Nephron (organoid): ENCODE data around the gene SATB2.

Source experiments
- H3K27ac Mint-ChIP-seq, 3 experiments: 2 replicates each; pipeline ENCODE4 v1.8.0; 2020; ENCODE audit warnings: mixed read lengths in 3 of 3, mild to moderate bottlenecking in 2 of 3, moderate library complexity in 1 of 3
- H3K27me3 Mint-ChIP-seq: 2 replicates; pipeline ENCODE4 v1.8.0; 2021; ENCODE audit warnings: low read depth, mild to moderate bottlenecking, moderate library complexity, mixed read lengths
- H3K36me3 Mint-ChIP-seq: 2 replicates; pipeline ENCODE4 v1.8.0; 2020; ENCODE audit warnings: low read depth, mixed read lengths
- H3K4me1 Mint-ChIP-seq: 2 replicates; pipeline ENCODE4 v1.8.0; 2020; ENCODE audit warnings: mixed read lengths
- H3K4me3 Mint-ChIP-seq, 3 experiments: 2 replicates each; pipeline ENCODE4 v1.8.0; 2020; ENCODE audit warnings: mild to moderate bottlenecking in 3 of 3, mixed read lengths in 3 of 3, moderate library complexity in 2 of 3
- H3K9me3 Mint-ChIP-seq: 2 replicates; pipeline ENCODE4 v1.8.0; 2020; ENCODE audit warnings: mixed read lengths
- CTCF ChIP-seq, 3 experiments: fragments of 200-600 bp; sonication (generic); IDR thresholded peaks; one replicate each; pipeline ENCODE4 v1.5.0; 2021; ENCODE audit warnings: antibody characterized with exemption in 3 of 3; ENCODE audit not compliant: unreplicated experiment in 3 of 3

The SATB2 gene

GRCh38 chr2:199288424-199288823 lies 169.3 kb downstream of the SATB2 start:
- H3K36me3 Mint-ChIP-seq: peaks cover 13% of the 10 kb centered on the region
- H3K9me3 Mint-ChIP-seq: no peaks in the 10 kb centered on the region
- H3K4me1 Mint-ChIP-seq: no peaks in the 10 kb centered on the region
- no peak for TF ChIP-seq CTCF (IDR thresholded peaks at IDR 0.05; ENCODE audit: unreplicated experiment in 3 of 3)
- H3K4me3 Mint-ChIP-seq: no peak overlapping the region
- peaks cover 9% of the 10 kb centered on the region for H3K27me3 Mint-ChIP-seq
- H3K27ac Mint-ChIP-seq: no peak overlapping the region

- Mint-ChIP-seq H3K36me3 (peaks cover 32% of the 10 kb centered on the region), H3K27ac (no peak overlapping the region), H3K4me1 (no peaks in the 10 kb centered on the region), H3K4me3 (no peak overlapping the region), H3K27me3 (no peaks in the 10 kb centered on the region), H3K9me3 (peaks cover 3% of the 10 kb centered on the region)
- no peak for TF ChIP-seq CTCF (IDR thresholded peaks at IDR 0.05; ENCODE audit: unreplicated experiment in 3 of 3)
Observed at GRCh38 chr2:199282309-199282708, 175.4 kb downstream of the SATB2 start.

- no peak overlapping the region for H3K4me3 Mint-ChIP-seq
- H3K27me3 Mint-ChIP-seq: peaks cover 11% of the 10 kb centered on the region
- no peak for TF ChIP-seq CTCF (IDR thresholded peaks at IDR 0.05; ENCODE audit: unreplicated experiment in 3 of 3)
- peaks cover 25% of the 10 kb centered on the region for H3K36me3 Mint-ChIP-seq
- peaks cover 3% of the 10 kb centered on the region for H3K9me3 Mint-ChIP-seq
- no peaks in the 10 kb centered on the region for H3K4me1 Mint-ChIP-seq
- H3K27ac Mint-ChIP-seq: no peak overlapping the region
Observed at GRCh38 chr2:199279146-199279545, 178.6 kb downstream of the SATB2 start.

GRCh38 chr2:199278099-199278498 lies 179.6 kb downstream of the SATB2 start:
- TF ChIP-seq CTCF (IDR thresholded peaks at IDR 0.05; ENCODE audit: unreplicated experiment in 3 of 3): no peak
- H3K9me3 Mint-ChIP-seq: peaks cover 3% of the 10 kb centered on the region
- H3K27me3 Mint-ChIP-seq: peaks cover 16% of the 10 kb centered on the region
- H3K4me3 Mint-ChIP-seq: no peak overlapping the region
- no peak overlapping the region for H3K27ac Mint-ChIP-seq
- H3K4me1 Mint-ChIP-seq: no peaks in the 10 kb centered on the region
- H3K36me3 Mint-ChIP-seq: peaks cover 19% of the 10 kb centered on the region

- peaks cover 4% of the 10 kb centered on the region for H3K36me3 Mint-ChIP-seq
- H3K4me1 Mint-ChIP-seq: no peaks in the 10 kb centered on the region
- peaks cover 16% of the 10 kb centered on the region for H3K27me3 Mint-ChIP-seq
- no peak overlapping the region for H3K27ac Mint-ChIP-seq
- no peaks in the 10 kb centered on the region for H3K9me3 Mint-ChIP-seq
- no peak overlapping the region for H3K4me3 Mint-ChIP-seq
- no peak for TF ChIP-seq CTCF (IDR thresholded peaks at IDR 0.05; ENCODE audit: unreplicated experiment in 3 of 3)
Observed at GRCh38 chr2:199273042-199273511, 184.7 kb downstream of the SATB2 start.

GRCh38 chr2:199261936-199262335 lies 195.8 kb downstream of the SATB2 start:
- peaks cover 4% of the 10 kb centered on the region for H3K27me3 Mint-ChIP-seq
- H3K4me1 Mint-ChIP-seq: no peaks in the 10 kb centered on the region
- no peak for TF ChIP-seq CTCF (IDR thresholded peaks at IDR 0.05; ENCODE audit: unreplicated experiment in 3 of 3)
- H3K36me3 Mint-ChIP-seq: peaks cover 19% of the 10 kb centered on the region
- peaks cover 34% of the 10 kb centered on the region for H3K9me3 Mint-ChIP-seq
- no peak overlapping the region for H3K27ac Mint-ChIP-seq
- H3K4me3 Mint-ChIP-seq: no peak overlapping the region
